B cell (primary cell): Measurements from ENCODE around the gene SP7. TPM values are rescaled to one million over a fixed set of nuclear protein-coding genes. Genes with fewer than 3 reads are reported as not detected.

Experiments used
- ATAC-seq: fragments of 200-7000 bp; cut with Tn5 transposase; one replicate; pipeline ENCODE4 v1.10.0; 2021; ENCODE audit warnings: low read depth, mild to moderate bottlenecking, moderate number of reproducible peaks, moderate library complexity
- CTCF ChIA-PET: fragments of 350-600 bp; sonication (Branson Sonifier 250); formaldehyde crosslinking; loops from one replicate; lab custom pipeline; 2021; ENCODE audit warnings: antibody characterized with exemption, inconsistent platforms; lab: Charles Lee
- POLR2A ChIA-PET: fragments of 350-600 bp; sonication (Branson Sonifier 250); formaldehyde crosslinking; loops from one replicate; lab custom pipeline; 2021; ENCODE audit warnings: antibody characterized with exemption; lab: Charles Lee
- DNase-seq: peaks from one replicate; pipeline ENCODE4 v3.0.0; 2013
- H2AFZ ChIP-seq: 2 replicates; pipeline ENCODE4 v1.6.1; 2012; ENCODE audit warnings: mild to moderate bottlenecking, low read depth, low read length; ENCODE audit not compliant: insufficient read depth, poor library complexity, severe bottlenecking
- H3K27ac ChIP-seq, 2 donors: 1 replicate in 1 of 2; 2 replicates in 1 of 2; pipeline ENCODE4 v1.5.1; 2012 to 2013; ENCODE audit warnings: low read length in 2 of 2, mild to moderate bottlenecking in 2 of 2, moderate library complexity in 1 of 2
- H3K27me3 ChIP-seq, 4 experiments: fragments of 200-600 bp in 1 of 4; sonication (generic) in 1 of 4; replicated peaks in 1 of 4; 1 replicate in 2 of 4; 2 replicates in 2 of 4; pipeline versions ENCODE4 v1.6.1 to v1.7.0; 2013 to 2016; ENCODE audit warnings: low read length in 3 of 4, mild to moderate bottlenecking in 2 of 4, mixed read lengths in 1 of 4, moderate library complexity in 1 of 4; ENCODE audit not compliant: insufficient read depth in 4 of 4, control insufficient read depth in 3 of 4; ENCODE audit errors: control extremely low read depth in 1 of 4
- H3K36me3 ChIP-seq, 2 experiments: replicated peaks in 1 of 2; 1 replicate in 1 of 2; 2 replicates in 1 of 2; pipeline versions ENCODE4 v1.6.1 to v1.7.1; 2013; ENCODE audit warnings: low read length in 1 of 2; ENCODE audit not compliant: insufficient read depth in 2 of 2, control insufficient read depth in 1 of 2; ENCODE audit errors: control extremely low read depth in 1 of 2, extremely low read depth in 1 of 2
- H3K4me1 ChIP-seq, 2 donors: fragments of 200-600 bp in 1 of 2; sonication (generic) in 1 of 2; 1 replicate in 1 of 2; 2 replicates in 1 of 2; pipeline versions ENCODE4 v1.5.1 to v1.6.1; 2013 to 2017; ENCODE audit warnings: low read length in 2 of 2; ENCODE audit not compliant: control insufficient read depth in 2 of 2, insufficient read depth in 2 of 2
- H3K4me2 ChIP-seq: replicated peaks from 2 replicates; pipeline ENCODE3; 2012; ENCODE audit warnings: mild to moderate bottlenecking, low read depth, low read length; ENCODE audit not compliant: poor library complexity, severe bottlenecking
- H3K4me3 ChIP-seq, 5 experiments: fragments of 200-600 bp in 1 of 5; sonication (generic) in 1 of 5; 1 replicate in 3 of 5; 2 replicates in 2 of 5; pipeline versions ENCODE4 v1.5.1 to v1.7.0; 2011 to 2016; ENCODE audit warnings: low read length in 4 of 5, mild to moderate bottlenecking in 4 of 5, low read depth in 2 of 5, control low read depth in 1 of 5, moderate library complexity in 1 of 5; ENCODE audit not compliant: insufficient read depth in 1 of 5; ENCODE audit errors: control extremely low read depth in 1 of 5, extremely low read depth in 1 of 5
- H3K79me2 ChIP-seq: fragments of 200-600 bp; sonication (generic); one replicate; pipeline ENCODE4 v1.6.0; 2016; ENCODE audit warnings: low read length; ENCODE audit not compliant: control insufficient read depth, insufficient read depth
- H3K9ac ChIP-seq: fragments of 200-600 bp; sonication (generic); 2 replicates; pipeline ENCODE4 v1.6.1; 2017; ENCODE audit warnings: mild to moderate bottlenecking, low read length, moderate library complexity
- H3K9me3 ChIP-seq, 3 donors: one replicate each; pipeline versions ENCODE4 v1.6.1 to v1.7.1; 2013; ENCODE audit warnings: low read length in 2 of 3; ENCODE audit not compliant: control insufficient read depth in 2 of 3, insufficient read depth in 1 of 3; ENCODE audit errors: control extremely low read depth in 1 of 3
- H4K20me1 ChIP-seq: 2 replicates; pipeline ENCODE4 v1.6.0; 2012; ENCODE audit warnings: mild to moderate bottlenecking, low read length; ENCODE audit not compliant: insufficient read depth, control insufficient read depth, poor library complexity, severe bottlenecking
- H3K27ac Mint-ChIP-seq: one replicate; pipeline ENCODE4 v1.8.0; 2021; ENCODE audit warnings: mixed read lengths
- H3K27me3 Mint-ChIP-seq: one replicate; pipeline ENCODE4 v1.8.0; 2021; ENCODE audit warnings: mixed read lengths
- H3K4me1 Mint-ChIP-seq: one replicate; pipeline ENCODE4 v1.8.0; 2021; ENCODE audit warnings: mixed read lengths
- H3K4me3 Mint-ChIP-seq: one replicate; pipeline ENCODE4 v1.8.0; 2021; ENCODE audit warnings: mixed read lengths
- H3K9me3 Mint-ChIP-seq: one replicate; pipeline ENCODE4 v1.8.0; 2022; ENCODE audit warnings: mixed read lengths; ENCODE audit not compliant: insufficient read depth
- CTCF ChIP-seq: fragments of 200-600 bp; IDR thresholded peaks from one replicate; pipeline ENCODE4 v1.8.0; 2022; ENCODE audit warnings: antibody characterized with exemption, mild to moderate bottlenecking
- EZH2 ChIP-seq: IDR thresholded peaks from 2 replicates; pipeline ENCODE4 v1.6.1; 2012; ENCODE audit warnings: borderline replicate concordance, low read depth, mild to moderate bottlenecking, moderate library complexity, low read length; ENCODE audit not compliant: insufficient read depth, poor library complexity, severe bottlenecking
- WGBS: methylation state at CpG from one replicate; pipeline ENCODE4 v1.1.5; 2013; ENCODE audit warnings: missing lambda C conversion rate; ENCODE audit not compliant: insufficient coverage; 5-methylcytosine and 5-hydroxymethylcytosine counted together
- intact Hi-C: fragments of 100-400 bp; cut with micrococcal nuclease; formaldehyde crosslinking; loops from one replicate; pipeline ENCODE4 v1.10.0; 2022
- polyA plus RNA-seq: library from polyadenylated mRNA; depleted of rRNA; stranded (reverse); fragments of >200 nt; gene quantifications from 2 replicates; pipeline ENCODE4 v1.2.3, GENCODE V29; 2012
- total RNA-seq, 2 donors: library from RNA; stranded (reverse); fragments of 120-200 nt in 1 of 2; gene quantifications; 1 replicate in 1 of 2; 2 replicates in 1 of 2; pipeline versions ENCODE4 v1.2.3 to v1.2.4, GENCODE V29; 2013 to 2022

Gene SP7
- total and polyA plus RNA-seq, 2 donors (not counting 1 experiment from before 2014, with no cell fraction given) = 0.34 TPM; not detected in 1

DNA sequence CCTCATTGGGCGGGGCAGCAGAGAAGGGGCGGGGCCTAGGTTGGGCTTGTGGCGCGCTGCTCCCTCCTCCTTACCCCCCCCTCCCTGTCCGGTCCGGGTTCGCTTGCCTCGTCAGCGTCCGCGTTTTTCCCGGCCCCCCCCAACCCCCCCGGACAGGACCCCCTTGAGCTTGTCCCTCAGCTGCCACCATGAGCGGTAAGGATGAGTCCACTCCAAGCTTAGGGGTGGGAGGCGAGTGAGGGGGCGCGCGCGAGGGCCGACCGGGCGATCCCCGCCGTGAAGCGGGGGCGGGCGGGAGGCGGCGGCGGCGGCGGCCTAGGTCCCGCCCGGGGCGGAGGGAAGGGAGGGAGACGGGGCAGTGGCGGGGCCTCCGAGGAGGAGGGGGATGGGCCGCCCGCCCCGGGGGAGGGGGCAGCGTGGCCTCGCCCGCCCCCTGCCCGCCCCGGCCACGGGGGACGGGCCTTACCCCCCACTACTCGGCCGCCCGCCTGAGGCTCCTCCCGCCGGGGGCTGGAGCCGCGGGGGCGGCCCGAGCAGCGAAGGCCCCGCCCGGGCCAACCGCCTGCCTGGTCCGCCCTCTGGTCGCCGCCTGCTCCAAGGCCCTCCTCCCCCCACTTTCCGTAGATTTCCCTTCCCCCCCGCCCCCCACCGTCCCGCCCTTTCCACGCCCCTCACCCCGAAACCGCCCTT lies 44.1 kb upstream of the SP7 start, which contains the start of gene SP1:
Gene SP1, plus strand, starts transcription at position 73 of the 690 bp plus-strand sequence. Its CDS starts 116 bp downstream, at position 189.
- ATAC-seq = peak; percentile 44
- intact Hi-C loops = no loop called here
- Mint-ChIP-seq H3K4me1 (peaks cover 35% of the 10 kb centered on the region), H3K27me3 (no peaks in the 10 kb centered on the region), H3K9me3 (no peaks in the 10 kb centered on the region), H3K4me3 (peak within 1 kb of the TSS; percentile 88), H3K27ac (peak within 1 kb of the TSS; percentile 90)
- H3K9me3 ChIP-seq = no peaks in the 10 kb centered on the region
- TF ChIP-seq CTCF = no peak
- TF ChIP-seq EZH2 = no peak
- ChIA-PET CTCF (interaction anchor here (0.7 to 7.9 kb wide), 9 partner anchors 14 to 121 kb away, joined by 3 to 132 read pairs (median 10); partner anchors contain the start of genes AAAS and TARBP2), POLR2A (interaction anchor here (0.6 to 2.2 kb wide), 18 partner anchors 9 to 900 kb away, joined by 3 to 15 read pairs (median 6); partner anchors contain the start of genes AAAS, ATF7, HNRNPA1 and PFDN5)
- WGBS = under 1% methylated on average over 22 of the region's 71 CpGs
- peak within 1 kb of the TSS; percentile 76 to 89 for H3K27ac ChIP-seq
- DNase-seq = peak; percentile 93
- peaks cover 46% of the 10 kb centered on the region for H3K79me2 ChIP-seq
- H3K4me2 ChIP-seq = peak within 1 kb of the TSS; percentile 79
- H3K36me3 ChIP-seq = peaks cover 15 to 28% of the 10 kb centered on the region in 2 experiments
- peak within 1 kb of the TSS; percentile 60 to 93 (median 64) for H3K4me3 ChIP-seq
- H3K27me3 ChIP-seq = no peaks in the 10 kb centered on the region
- H3K4me1 ChIP-seq = peaks cover 40 to 46% of the 10 kb centered on the region in 2 donors
- H2AFZ ChIP-seq = peak within 1 kb of the TSS; percentile 91
- peak within 1 kb of the TSS; percentile 78 for H3K9ac ChIP-seq
- peaks cover 43% of the 10 kb centered on the region for H4K20me1 ChIP-seq
